K562 (cell line): ENCODE measurements around the gene PRKACB. TPM values are rescaled to one million over a fixed set of nuclear protein-coding genes. Genes with fewer than 3 reads are reported as not detected.
A peak's percentile ranks its signal among the peaks of the same experiment; 100 is the strongest.

Source experiments
- CSDE1 ChIP-seq, 2 experiments: fragments of 450-650 bp; IDR thresholded peaks; 2 replicates each; pipeline ENCODE4 v1.6.1; 2016; ENCODE audit warnings: mild to moderate bottlenecking in 1 of 2
- EWSR1 ChIP-seq: fragments of 450-650 bp; IDR thresholded peaks from 2 replicates; pipeline ENCODE4 v1.6.1; 2018; ENCODE audit warnings: borderline replicate concordance, mild to moderate bottlenecking, low read depth, moderate library complexity; ENCODE audit not compliant: partially characterized antibody
- GATAD2B ChIP-seq: fragments of 450-650 bp; IDR thresholded peaks from 2 replicates; pipeline ENCODE4 v1.6.1; 2017; ENCODE audit warnings: mild to moderate bottlenecking, borderline replicate concordance
- ILK ChIP-seq: fragments of 450-650 bp; IDR thresholded peaks from 2 replicates; pipeline ENCODE4 v1.6.1; 2016; ENCODE audit warnings: missing genetic modification characterization, low read depth, mild to moderate bottlenecking, missing compliant biosample characterization, moderate library complexity, borderline replicate concordance
- MCM2 ChIP-seq: fragments of 450-650 bp; IDR thresholded peaks from 2 replicates; pipeline ENCODE4 v1.6.1; 2017; ENCODE audit warnings: low read depth, mild to moderate bottlenecking
- NR4A1 ChIP-seq, 2 experiments: fragments of 250-450 bp in 1 of 2; fragments of 450-650 bp in 1 of 2; sonication (Bioruptor Pico) in 1 of 2; IDR thresholded peaks; 2 replicates each; pipeline versions ENCODE4 v1.4.0 to v1.6.1; 2016 to 2020; ENCODE audit warnings: mild to moderate bottlenecking in 2 of 2, missing compliant biosample characterization in 1 of 2, missing genetic modification characterization in 1 of 2, moderate library complexity in 1 of 2
- TEAD2 ChIP-seq: fragments of 450-650 bp; IDR thresholded peaks from 2 replicates; pipeline ENCODE4 v1.6.1; 2016; ENCODE audit warnings: missing genetic modification characterization, control low read depth, missing compliant biosample characterization
- XRCC4 ChIP-seq: IDR thresholded peaks from one replicate; pipeline ENCODE4 v1.6.1; 2011; ENCODE audit not compliant: insufficient read depth, insufficient read length; ENCODE audit errors: extremely low read depth
- ZEB2 ChIP-seq: fragments of 450-650 bp; IDR thresholded peaks from 2 replicates; pipeline ENCODE4 v1.6.1; 2016
- ZFX ChIP-seq: sonication (generic); formaldehyde crosslinking; IDR thresholded peaks from 2 replicates; pipeline ENCODE4 v1.8.0; 2022; ENCODE audit warnings: mild to moderate bottlenecking, missing genetic modification reagents, moderate library complexity
- polyA plus RNA-seq, 8 experiments: library from polyadenylated mRNA; depleted of rRNA in 4 of 8; stranded (reverse) in 5 of 8; unstranded in 3 of 8; fragments of >200 nt; fragmentation: Nextera tagmentation in 2 of 8; fragmentation: Illumina TruSeq in 1 of 8; extraction: Ambion mirVana in 2 of 8; extraction: Trizol in 1 of 8; gene quantifications; 2 replicates each; pipeline versions ENCODE4 v1.2.1 to v1.2.3, GENCODE V29; 2011 to 2014; ENCODE audit warnings: inconsistent platforms in 1 of 8, missing spikeins in 1 of 8
- total RNA-seq, 7 experiments: library from RNA; depleted of rRNA in 6 of 7; stranded (reverse); fragments of >200 nt in 6 of 7; fragmentation: Illumina TruSeq in 2 of 7; extraction: Trizol in 2 of 7; gene quantifications; 2 replicates each; pipeline versions ENCODE4 v1.2.1 to v1.2.3, GENCODE V29; 2011 to 2021; ENCODE audit warnings: low replicate concordance in 1 of 7
- TF ChIP-seq, protein P1 (sequence below): conservative IDR thresholded peaks from 2 replicates; pipeline ENCODE4 v1.6.1; 2011; ENCODE audit warnings: low read depth, mild to moderate bottlenecking, low read length; ENCODE audit not compliant: control insufficient read depth
- TF ChIP-seq, protein P2 (sequence below): sonication (generic); formaldehyde crosslinking; IDR thresholded peaks from 2 replicates; pipeline ENCODE4 v1.8.1; 2023; ENCODE audit warnings: mild to moderate bottlenecking, missing genetic modification reagents
- TF ChIP-seq, protein P3 (sequence below): fragments of 250-450 bp; sonication (Bioruptor Pico); IDR thresholded peaks from 2 replicates; pipeline ENCODE4 v1.8.0; 2021; ENCODE audit warnings: moderate library complexity, mild to moderate bottlenecking, inconsistent platforms
- TF ChIP-seq, protein P4 (sequence below): fragments of 450-650 bp; formaldehyde crosslinking; IDR thresholded peaks from 2 replicates; pipeline ENCODE4 v1.4.0; 2022; ENCODE audit warnings: mild to moderate bottlenecking, moderate library complexity
- TF ChIP-seq, protein P5 (sequence below): fragments of 450-650 bp; IDR thresholded peaks from 2 replicates; pipeline ENCODE4 v1.6.1; 2017; ENCODE audit warnings: antibody characterized with exemption

Gene PRKACB
- total and polyA plus RNA-seq, 9 of the 15 experiments (the other 6 are each of a cell fraction or from before 2014, with no cell fraction given) = 1.1 to 5.2 (median 2.8) TPM

DNA sequence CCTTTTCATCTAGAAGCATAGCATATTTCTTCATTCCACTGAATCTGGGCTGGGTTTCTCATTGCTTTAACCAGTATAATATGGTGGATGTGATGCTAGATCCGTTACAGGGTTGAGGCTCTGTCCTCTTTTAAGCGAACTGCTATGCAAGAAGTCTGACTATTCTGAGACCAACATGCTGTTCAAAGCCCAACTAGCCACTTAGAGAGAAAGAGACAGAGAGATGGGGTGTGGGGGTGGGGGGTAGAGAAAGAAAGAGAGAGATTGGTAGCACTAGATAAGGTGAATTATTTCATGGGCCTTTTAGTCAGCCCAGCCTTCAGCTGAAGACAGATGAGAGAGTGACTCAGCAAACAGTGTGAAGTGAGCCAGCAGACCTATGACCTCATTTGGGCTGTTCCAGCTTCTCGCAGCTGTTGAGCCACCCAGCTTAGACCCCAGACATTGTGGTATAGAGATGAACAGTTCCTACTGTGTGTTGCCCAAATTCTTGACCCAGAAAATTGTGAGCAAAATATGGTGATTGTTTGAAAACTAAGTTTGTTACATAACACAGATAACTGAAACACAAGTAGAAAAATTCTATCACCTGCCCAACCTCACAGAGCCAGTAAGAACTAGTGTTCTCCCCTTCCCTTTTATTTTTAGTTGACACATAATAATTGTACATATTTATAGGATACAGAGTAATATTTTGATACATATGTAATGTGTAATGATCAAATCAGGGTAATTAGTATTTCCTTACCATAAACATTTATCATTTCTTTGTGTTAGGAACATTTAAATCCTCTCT is 40.7 kb upstream of the PRKACB start (continued):
- TF ChIP-seq ZEB2 = peak; percentile 51; the same call in 1 of the 2 replicates
- TF ChIP-seq, protein P1, sequence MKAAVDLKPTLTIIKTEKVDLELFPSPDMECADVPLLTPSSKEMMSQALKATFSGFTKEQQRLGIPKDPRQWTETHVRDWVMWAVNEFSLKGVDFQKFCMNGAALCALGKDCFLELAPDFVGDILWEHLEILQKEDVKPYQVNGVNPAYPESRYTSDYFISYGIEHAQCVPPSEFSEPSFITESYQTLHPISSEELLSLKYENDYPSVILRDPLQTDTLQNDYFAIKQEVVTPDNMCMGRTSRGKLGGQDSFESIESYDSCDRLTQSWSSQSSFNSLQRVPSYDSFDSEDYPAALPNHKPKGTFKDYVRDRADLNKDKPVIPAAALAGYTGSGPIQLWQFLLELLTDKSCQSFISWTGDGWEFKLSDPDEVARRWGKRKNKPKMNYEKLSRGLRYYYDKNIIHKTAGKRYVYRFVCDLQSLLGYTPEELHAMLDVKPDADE = no peak
- peak; percentile 75; the same call in 1 of the 2 replicates for TF ChIP-seq TEAD2 (tag)
- no peak for TF ChIP-seq MCM2
- TF ChIP-seq, protein P2, sequence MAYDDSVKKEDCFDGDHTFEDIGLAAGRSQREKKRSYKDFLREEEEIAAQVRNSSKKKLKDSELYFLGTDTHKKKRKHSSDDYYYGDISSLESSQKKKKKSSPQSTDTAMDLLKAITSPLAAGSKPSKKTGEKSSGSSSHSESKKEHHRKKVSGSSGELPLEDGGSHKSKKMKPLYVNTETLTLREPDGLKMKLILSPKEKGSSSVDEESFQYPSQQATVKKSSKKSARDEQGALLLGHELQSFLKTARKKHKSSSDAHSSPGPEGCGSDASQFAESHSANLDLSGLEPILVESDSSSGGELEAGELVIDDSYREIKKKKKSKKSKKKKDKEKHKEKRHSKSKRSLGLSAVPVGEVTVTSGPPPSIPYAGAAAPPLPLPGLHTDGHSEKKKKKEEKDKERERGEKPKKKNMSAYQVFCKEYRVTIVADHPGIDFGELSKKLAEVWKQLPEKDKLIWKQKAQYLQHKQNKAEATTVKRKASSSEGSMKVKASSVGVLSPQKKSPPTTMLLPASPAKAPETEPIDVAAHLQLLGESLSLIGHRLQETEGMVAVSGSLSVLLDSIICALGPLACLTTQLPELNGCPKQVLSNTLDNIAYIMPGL (CRISPR knock-in tag) = no peak
- TF ChIP-seq, protein P3, sequence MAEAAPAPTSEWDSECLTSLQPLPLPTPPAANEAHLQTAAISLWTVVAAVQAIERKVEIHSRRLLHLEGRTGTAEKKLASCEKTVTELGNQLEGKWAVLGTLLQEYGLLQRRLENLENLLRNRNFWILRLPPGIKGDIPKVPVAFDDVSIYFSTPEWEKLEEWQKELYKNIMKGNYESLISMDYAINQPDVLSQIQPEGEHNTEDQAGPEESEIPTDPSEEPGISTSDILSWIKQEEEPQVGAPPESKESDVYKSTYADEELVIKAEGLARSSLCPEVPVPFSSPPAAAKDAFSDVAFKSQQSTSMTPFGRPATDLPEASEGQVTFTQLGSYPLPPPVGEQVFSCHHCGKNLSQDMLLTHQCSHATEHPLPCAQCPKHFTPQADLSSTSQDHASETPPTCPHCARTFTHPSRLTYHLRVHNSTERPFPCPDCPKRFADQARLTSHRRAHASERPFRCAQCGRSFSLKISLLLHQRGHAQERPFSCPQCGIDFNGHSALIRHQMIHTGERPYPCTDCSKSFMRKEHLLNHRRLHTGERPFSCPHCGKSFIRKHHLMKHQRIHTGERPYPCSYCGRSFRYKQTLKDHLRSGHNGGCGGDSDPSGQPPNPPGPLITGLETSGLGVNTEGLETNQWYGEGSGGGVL (CRISPR knock-in tag) = no peak
- no peak for TF ChIP-seq EWSR1
- no peak for TF ChIP-seq ZFX (CRISPR knock-in tag)
- no peak for TF ChIP-seq CSDE1 (IDR thresholded peaks at IDR 0.05)
- TF ChIP-seq GATAD2B = peak; percentile 18
- TF ChIP-seq, protein P4, sequence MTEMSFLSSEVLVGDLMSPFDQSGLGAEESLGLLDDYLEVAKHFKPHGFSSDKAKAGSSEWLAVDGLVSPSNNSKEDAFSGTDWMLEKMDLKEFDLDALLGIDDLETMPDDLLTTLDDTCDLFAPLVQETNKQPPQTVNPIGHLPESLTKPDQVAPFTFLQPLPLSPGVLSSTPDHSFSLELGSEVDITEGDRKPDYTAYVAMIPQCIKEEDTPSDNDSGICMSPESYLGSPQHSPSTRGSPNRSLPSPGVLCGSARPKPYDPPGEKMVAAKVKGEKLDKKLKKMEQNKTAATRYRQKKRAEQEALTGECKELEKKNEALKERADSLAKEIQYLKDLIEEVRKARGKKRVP (CRISPR knock-in tag) = peak; percentile 50
- TF ChIP-seq, protein P5, sequence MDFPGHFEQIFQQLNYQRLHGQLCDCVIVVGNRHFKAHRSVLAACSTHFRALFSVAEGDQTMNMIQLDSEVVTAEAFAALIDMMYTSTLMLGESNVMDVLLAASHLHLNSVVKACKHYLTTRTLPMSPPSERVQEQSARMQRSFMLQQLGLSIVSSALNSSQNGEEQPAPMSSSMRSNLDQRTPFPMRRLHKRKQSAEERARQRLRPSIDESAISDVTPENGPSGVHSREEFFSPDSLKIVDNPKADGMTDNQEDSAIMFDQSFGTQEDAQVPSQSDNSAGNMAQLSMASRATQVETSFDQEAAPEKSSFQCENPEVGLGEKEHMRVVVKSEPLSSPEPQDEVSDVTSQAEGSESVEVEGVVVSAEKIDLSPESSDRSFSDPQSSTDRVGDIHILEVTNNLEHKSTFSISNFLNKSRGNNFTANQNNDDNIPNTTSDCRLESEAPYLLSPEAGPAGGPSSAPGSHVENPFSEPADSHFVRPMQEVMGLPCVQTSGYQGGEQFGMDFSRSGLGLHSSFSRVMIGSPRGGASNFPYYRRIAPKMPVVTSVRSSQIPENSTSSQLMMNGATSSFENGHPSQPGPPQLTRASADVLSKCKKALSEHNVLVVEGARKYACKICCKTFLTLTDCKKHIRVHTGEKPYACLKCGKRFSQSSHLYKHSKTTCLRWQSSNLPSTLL = no peak
- no peak for TF ChIP-seq XRCC4
- no peak for TF ChIP-seq NR4A1 (CRISPR knock-in tag; IDR thresholded peaks at IDR 0.05)
- peak; percentile 78 for TF ChIP-seq NR4A1 (tag; IDR thresholded peaks at IDR 0.05)
- TF ChIP-seq ILK = no peak
